Activated B cell treated with CpG ODN at 0.5 μM for 24 hours (primary cell): ENCODE results near the gene GHRH. TPM values are rescaled to one million over a fixed set of nuclear protein-coding genes. Genes with fewer than 3 reads are reported as not detected.
A peak's percentile ranks its signal among the peaks of the same experiment; 100 is the strongest.

Experiments
- ATAC-seq: fragments of 200-7000 bp; cut with Tn5 transposase; one replicate; pipeline ENCODE4 v1.10.0; 2021; ENCODE audit warnings: low read depth, mild to moderate bottlenecking, moderate library complexity
- CTCF ChIA-PET: fragments of 350-600 bp; sonication (Branson Sonifier 250); formaldehyde crosslinking; loops from one replicate; lab custom pipeline; 2021; ENCODE audit warnings: antibody characterized with exemption; lab: Charles Lee
- POLR2A ChIA-PET: fragments of 350-600 bp; sonication (Branson Sonifier 250); formaldehyde crosslinking; loops from one replicate; lab custom pipeline; 2021; ENCODE audit warnings: antibody characterized with exemption; lab: Charles Lee
- DNase-seq: peaks from one replicate; pipeline ENCODE4 v3.0.0; 2022
- H3K27ac Mint-ChIP-seq: one replicate; pipeline ENCODE4 v1.8.0; 2020; ENCODE audit warnings: mixed read lengths
- H3K27me3 Mint-ChIP-seq: one replicate; pipeline ENCODE4 v1.8.0; 2021; ENCODE audit warnings: mixed read lengths
- H3K36me3 Mint-ChIP-seq: one replicate; pipeline ENCODE4 v1.8.0; 2021; ENCODE audit warnings: low read depth, mixed read lengths
- H3K4me1 Mint-ChIP-seq: one replicate; pipeline ENCODE4 v1.8.0; 2021; ENCODE audit warnings: mixed read lengths
- H3K4me3 Mint-ChIP-seq: one replicate; pipeline ENCODE4 v1.8.0; 2020; ENCODE audit warnings: mild to moderate bottlenecking, mixed read lengths
- H3K9me3 Mint-ChIP-seq: one replicate; pipeline ENCODE4 v1.8.0; 2020; ENCODE audit warnings: mixed read lengths
- intact Hi-C: fragments of 100-400 bp; cut with micrococcal nuclease; formaldehyde crosslinking; loops from one replicate; pipeline ENCODE4 v1.15.1; 2024
- total RNA-seq: library from RNA; stranded (reverse); gene quantifications from 2 replicates; pipeline ENCODE4 v1.2.3, GENCODE V29; 2022
- TF ChIP-seq, protein P1 (sequence below): fragments of 200-600 bp; IDR thresholded peaks from one replicate; pipeline ENCODE4 v1.8.0; 2022; ENCODE audit warnings: antibody characterized with exemption, mild to moderate bottlenecking

Gene GHRH
- total RNA-seq, 1 donor from 2014 or later, result not detected

DNA sequence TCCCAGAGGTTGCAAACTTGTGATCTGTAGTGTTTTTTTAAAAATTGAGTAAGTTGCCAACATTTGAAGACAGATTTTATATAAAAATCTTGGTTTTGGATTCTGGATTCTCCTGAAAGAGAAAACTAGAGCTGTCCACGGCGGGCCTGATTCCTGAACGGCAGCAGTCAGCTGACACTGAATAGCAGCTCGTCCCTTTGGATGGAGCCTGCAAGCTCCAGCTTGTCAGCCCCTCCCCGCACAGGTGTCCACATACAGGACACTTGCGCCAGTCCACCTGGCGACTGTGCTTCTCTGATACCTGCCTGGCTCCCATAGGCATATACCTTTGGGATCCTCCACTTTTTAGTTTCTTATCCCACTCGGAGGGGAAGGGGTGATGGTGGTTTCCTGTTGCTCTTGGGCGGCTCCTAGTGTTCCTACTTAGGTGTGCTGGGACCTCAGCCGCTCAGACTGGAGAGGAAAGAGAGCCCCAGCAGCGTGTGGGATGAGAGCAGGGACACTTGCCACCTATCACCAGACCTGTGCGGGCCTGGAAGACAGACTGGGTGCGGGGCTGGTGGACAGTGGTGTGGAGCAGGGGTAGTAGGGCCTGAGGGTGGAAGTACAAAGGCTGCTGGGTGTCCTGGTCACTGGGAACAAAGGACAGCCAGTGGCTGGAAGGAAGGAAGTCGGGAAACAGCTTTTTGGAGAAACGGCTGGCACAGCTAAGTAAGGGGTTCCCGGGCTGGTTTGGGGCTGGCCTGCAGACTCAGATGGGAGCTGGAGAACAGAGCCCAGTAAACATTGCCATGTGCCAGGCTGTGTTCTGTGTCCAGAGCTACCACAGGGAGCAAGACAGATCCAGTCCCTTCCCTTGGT, 18.3 kb downstream of the GHRH start:
- Mint-ChIP-seq H3K36me3 (peaks cover 62% of the 10 kb centered on the region), H3K27me3 (no peaks in the 10 kb centered on the region), H3K4me1 (no peaks in the 10 kb centered on the region), H3K9me3 (no peaks in the 10 kb centered on the region), H3K4me3 (no peak overlapping the region), H3K27ac (no peak overlapping the region)
- ChIA-PET POLR2A (interaction anchor here (0.6 kb wide), 1 partner anchor 304 kb away, joined by 8 read pairs; no protein-coding TSS in a partner anchor), CTCF (interaction anchor here (1.0 kb wide), 1 partner anchor 141 kb away, joined by 3 read pairs; no protein-coding TSS in a partner anchor)
- intact Hi-C loops, result no loop called here
- ATAC-seq, result no peak
- no peak for DNase-seq
- TF ChIP-seq, protein P1, sequence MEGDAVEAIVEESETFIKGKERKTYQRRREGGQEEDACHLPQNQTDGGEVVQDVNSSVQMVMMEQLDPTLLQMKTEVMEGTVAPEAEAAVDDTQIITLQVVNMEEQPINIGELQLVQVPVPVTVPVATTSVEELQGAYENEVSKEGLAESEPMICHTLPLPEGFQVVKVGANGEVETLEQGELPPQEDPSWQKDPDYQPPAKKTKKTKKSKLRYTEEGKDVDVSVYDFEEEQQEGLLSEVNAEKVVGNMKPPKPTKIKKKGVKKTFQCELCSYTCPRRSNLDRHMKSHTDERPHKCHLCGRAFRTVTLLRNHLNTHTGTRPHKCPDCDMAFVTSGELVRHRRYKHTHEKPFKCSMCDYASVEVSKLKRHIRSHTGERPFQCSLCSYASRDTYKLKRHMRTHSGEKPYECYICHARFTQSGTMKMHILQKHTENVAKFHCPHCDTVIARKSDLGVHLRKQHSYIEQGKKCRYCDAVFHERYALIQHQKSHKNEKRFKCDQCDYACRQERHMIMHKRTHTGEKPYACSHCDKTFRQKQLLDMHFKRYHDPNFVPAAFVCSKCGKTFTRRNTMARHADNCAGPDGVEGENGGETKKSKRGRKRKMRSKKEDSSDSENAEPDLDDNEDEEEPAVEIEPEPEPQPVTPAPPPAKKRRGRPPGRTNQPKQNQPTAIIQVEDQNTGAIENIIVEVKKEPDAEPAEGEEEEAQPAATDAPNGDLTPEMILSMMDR, result no peak

DNA sequence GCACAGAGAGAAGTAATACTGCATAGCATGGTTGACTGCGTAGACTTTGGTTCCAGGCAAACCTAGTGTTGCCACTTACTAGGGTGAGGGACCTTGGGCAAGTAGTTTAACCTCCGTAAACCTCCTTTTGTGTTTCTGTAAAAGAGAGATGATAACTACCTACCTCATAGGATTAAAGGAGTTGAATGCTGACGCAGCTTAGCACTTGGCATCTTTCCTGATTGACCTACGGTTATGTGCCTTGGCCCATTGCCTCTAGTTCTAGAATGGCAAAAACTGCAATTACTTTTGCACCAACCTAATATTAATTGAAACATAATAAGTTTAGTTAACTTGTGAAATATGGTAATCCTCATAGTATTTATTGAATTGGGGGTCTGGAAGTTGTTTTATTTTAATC, 19.1 kb downstream of the GHRH start:
- ChIA-PET CTCF (interaction anchor here (1.0 to 1.5 kb wide), 2 partner anchors 142 to 143 kb away, joined by 3 to 4 read pairs; no protein-coding TSS in a partner anchor), POLR2A (no interaction called here)
- ATAC-seq (no peak), DNase-seq (no peak)
- TF ChIP-seq, protein P1, result no peak
- no peaks in the 10 kb centered on the region for H3K4me1 Mint-ChIP-seq
- no peak overlapping the region for H3K27ac Mint-ChIP-seq
- intact Hi-C loops, result no loop called here
- H3K9me3 Mint-ChIP-seq, result no peaks in the 10 kb centered on the region
- H3K36me3 Mint-ChIP-seq, result peaks cover 69% of the 10 kb centered on the region
- no peaks in the 10 kb centered on the region for H3K27me3 Mint-ChIP-seq
- no peak overlapping the region for H3K4me3 Mint-ChIP-seq

DNA sequence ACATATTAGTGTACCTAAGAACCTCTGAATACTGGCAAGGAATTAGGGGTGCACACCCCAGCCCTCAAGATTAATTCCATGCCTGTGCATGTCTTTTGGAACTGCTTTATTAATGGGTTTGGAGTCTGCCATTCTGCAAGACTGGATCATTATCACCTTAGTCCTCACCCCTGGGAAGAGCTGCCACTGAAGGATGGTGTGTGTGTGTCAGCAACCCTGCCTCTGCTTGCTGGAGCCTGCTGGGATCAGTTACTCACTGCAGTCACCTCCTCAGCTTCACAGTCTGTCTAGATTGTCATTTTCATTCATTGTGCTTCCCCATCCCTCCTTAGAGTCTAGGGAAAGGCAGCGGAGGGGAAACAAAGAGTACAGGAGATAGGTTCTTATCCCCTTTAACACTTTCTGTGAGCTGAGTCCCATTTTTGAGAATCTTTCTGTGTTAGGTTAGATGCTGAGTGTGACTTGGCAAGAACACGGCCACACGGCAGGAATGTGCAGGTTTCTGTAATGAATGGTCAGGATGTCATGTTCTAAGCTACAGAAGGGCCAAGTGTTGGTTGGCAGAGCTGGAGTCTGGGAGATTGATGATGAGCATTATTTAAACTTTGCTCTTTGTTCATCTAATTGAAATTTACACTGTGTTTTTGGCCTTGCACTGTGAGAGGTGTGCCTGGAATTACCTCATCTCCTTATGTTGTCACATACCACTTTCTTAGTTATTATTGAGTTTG, 21.1 kb downstream of the GHRH start:
- peaks cover 86% of the 10 kb centered on the region for H3K36me3 Mint-ChIP-seq

DNA sequence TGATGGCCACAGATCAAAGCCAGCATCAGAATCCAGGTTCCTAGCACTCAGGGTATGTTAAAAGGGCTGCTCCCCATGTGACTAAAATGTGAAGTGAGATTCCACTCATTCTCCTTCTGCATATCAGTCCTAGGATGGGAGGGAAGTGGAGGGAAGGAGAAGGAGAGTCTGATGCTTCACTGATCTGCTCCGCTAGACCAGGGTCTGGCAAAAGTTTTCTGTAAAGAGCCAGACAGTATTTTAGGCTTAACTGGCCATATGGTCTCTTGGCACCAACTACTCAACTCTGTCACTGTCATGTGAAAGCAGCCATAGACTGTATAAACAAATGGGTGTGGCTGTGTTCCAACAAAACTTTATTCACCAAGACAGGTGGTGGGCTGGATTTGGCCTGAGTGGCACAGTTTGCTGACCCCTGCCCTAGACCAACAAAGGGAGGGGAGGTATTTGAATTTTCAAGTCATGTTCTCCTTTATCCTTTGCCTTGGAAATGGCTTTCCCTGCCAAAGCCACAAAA, 22.6 kb downstream of the GHRH start:
- Mint-ChIP-seq H3K9me3 (no peaks in the 10 kb centered on the region), H3K27me3 (no peaks in the 10 kb centered on the region), H3K27ac (no peak overlapping the region), H3K36me3 (peaks cover 96% of the 10 kb centered on the region), H3K4me3 (no peak overlapping the region), H3K4me1 (no peaks in the 10 kb centered on the region)
- ChIA-PET CTCF (no interaction called here), POLR2A (no interaction called here)
- DNase-seq (no peak), ATAC-seq (no peak)
- intact Hi-C loops, result no loop called here
- TF ChIP-seq, protein P1, result no peak

More for the DNA sequence above, 21.1 kb downstream of the GHRH start:
- H3K4me3 Mint-ChIP-seq, result no peak overlapping the region
- CTCF ChIA-PET, result no interaction called here
- TF ChIP-seq, protein P1, result no peak
- intact Hi-C loops, result no loop called here
- DNase-seq (no peak), ATAC-seq (no peak)
- POLR2A ChIA-PET, result no interaction called here
- peak overlapping the region; percentile 6 for H3K27ac Mint-ChIP-seq
- no peaks in the 10 kb centered on the region for H3K27me3 Mint-ChIP-seq
- H3K9me3 Mint-ChIP-seq, result no peaks in the 10 kb centered on the region
- no peaks in the 10 kb centered on the region for H3K4me1 Mint-ChIP-seq

DNA sequence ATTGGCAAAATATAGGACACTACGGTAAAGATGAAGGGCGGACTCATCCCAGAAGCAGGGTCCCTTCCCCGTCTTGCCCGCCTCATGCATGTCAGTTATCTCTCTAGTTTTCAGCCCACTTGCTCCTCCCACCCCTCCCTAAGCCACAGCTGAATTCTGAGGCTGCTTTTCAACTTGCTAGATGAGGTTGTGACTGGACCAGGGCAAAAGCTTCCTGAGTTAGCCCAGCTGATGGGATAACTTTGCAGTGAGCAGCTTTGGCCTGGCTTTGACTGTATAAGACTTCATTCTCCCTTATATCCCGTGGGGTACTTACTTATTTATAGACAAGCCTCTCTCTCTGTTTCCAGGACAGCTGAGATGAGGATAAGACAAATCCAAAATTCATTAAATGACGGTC, 23.2 kb downstream of the GHRH start:
- no peaks in the 10 kb centered on the region for H3K9me3 Mint-ChIP-seq
- peaks cover 96% of the 10 kb centered on the region for H3K36me3 Mint-ChIP-seq
- intact Hi-C loops, result no loop called here
- CTCF ChIA-PET, result no interaction called here
- POLR2A ChIA-PET, result no interaction called here
- no peak for ATAC-seq
- no peaks in the 10 kb centered on the region for H3K4me1 Mint-ChIP-seq
- H3K4me3 Mint-ChIP-seq, result no peak overlapping the region
- no peaks in the 10 kb centered on the region for H3K27me3 Mint-ChIP-seq
- TF ChIP-seq, protein P1, result no peak
- DNase-seq, result no peak
- H3K27ac Mint-ChIP-seq, result no peak overlapping the region
